Hepatocyte (in vitro differentiated cells): ENCODE measurements around the gene FAH. TPM values are rescaled to one million over a fixed set of nuclear protein-coding genes. Genes with fewer than 3 reads are reported as not detected.

ENCODE experiments used
- DNase-seq: peaks from one replicate; pipeline ENCODE4 v3.0.0-alpha.2; 2016; ENCODE audit warnings: low spot score
- H2AFZ ChIP-seq: fragments of 200-600 bp; sonication (generic); 2 replicates; pipeline ENCODE4 v1.6.0; 2016; ENCODE audit warnings: antibody characterized with exemption, mild to moderate bottlenecking
- H3K27ac ChIP-seq: fragments of 200-600 bp; sonication (generic); 2 replicates; pipeline ENCODE4 v1.5.1; 2016; ENCODE audit warnings: mild to moderate bottlenecking
- H3K27me3 ChIP-seq: fragments of 200-600 bp; sonication (generic); 2 replicates; pipeline ENCODE4 v1.6.1; 2016
- H3K36me3 ChIP-seq: fragments of 200-600 bp; sonication (generic); replicated peaks from 2 replicates; pipeline ENCODE4 v1.5.1; 2016; ENCODE audit warnings: low read depth; ENCODE audit not compliant: insufficient read depth
- H3K4me1 ChIP-seq: fragments of 200-600 bp; sonication (generic); 2 replicates; pipeline ENCODE4 v1.5.1; 2016; ENCODE audit warnings: mild to moderate bottlenecking, moderate library complexity; ENCODE audit not compliant: insufficient read depth
- H3K4me2 ChIP-seq: fragments of 200-600 bp; sonication (generic); 2 replicates; pipeline ENCODE4 v1.6.0; 2016
- H3K4me3 ChIP-seq: fragments of 200-600 bp; sonication (generic); 2 replicates; pipeline ENCODE4 v1.5.1; 2016; ENCODE audit warnings: mild to moderate bottlenecking
- H3K79me2 ChIP-seq: fragments of 200-600 bp; sonication (generic); 2 replicates; pipeline ENCODE4 v1.6.0; 2017; ENCODE audit warnings: mild to moderate bottlenecking
- H3K9me2 ChIP-seq: fragments of 200-600 bp; sonication (generic); replicated peaks from 2 replicates; pipeline ENCODE4 v1.6.0; 2017; ENCODE audit warnings: mild to moderate bottlenecking; ENCODE audit not compliant: insufficient read depth
- H3K9me3 ChIP-seq: fragments of 200-600 bp; sonication (generic); 2 replicates; pipeline ENCODE4 v1.5.1; 2016; ENCODE audit warnings: low read depth, mild to moderate bottlenecking
- H4K20me1 ChIP-seq: fragments of 200-600 bp; sonication (generic); 2 replicates; pipeline ENCODE4 v1.6.0; 2016; ENCODE audit warnings: mild to moderate bottlenecking; ENCODE audit not compliant: insufficient read depth, poor library complexity, severe bottlenecking
- CTCF ChIP-seq: fragments of 200-600 bp; sonication (generic); IDR thresholded peaks from 2 replicates; pipeline ENCODE4 v1.5.1; 2016; ENCODE audit warnings: antibody characterized with exemption, mild to moderate bottlenecking; ENCODE audit not compliant: poor library complexity
- EZH2 ChIP-seq: fragments of 200-600 bp; sonication (generic); IDR thresholded peaks from 2 replicates; pipeline ENCODE4 v1.6.1; 2016; ENCODE audit warnings: antibody characterized with exemption, mild to moderate bottlenecking, borderline replicate concordance
- EZH2phosphoT487 ChIP-seq: fragments of 200-600 bp; sonication (generic); IDR thresholded peaks from one replicate; pipeline ENCODE4 v1.6.1; 2018; ENCODE audit warnings: antibody characterized with exemption, mild to moderate bottlenecking, low read depth, moderate library complexity; ENCODE audit not compliant: unreplicated experiment, severe bottlenecking
- WGBS: methylation state at CpG from one replicate; pipeline ENCODE4 v1.1.6; 2016; ENCODE audit warnings: low lambda C conversion rate; ENCODE audit errors: missing lambda C conversion rate; 5-methylcytosine and 5-hydroxymethylcytosine counted together
- polyA plus RNA-seq: library from polyadenylated mRNA; unstranded; fragments of >200 nt; fragmentation: Nextera tagmentation; extraction: Ambion mirVana; gene quantifications from 2 replicates; pipeline ENCODE4 v1.2.1, GENCODE V29; 2016
- total RNA-seq: library from RNA; depleted of rRNA; stranded (reverse); fragments of >200 nt; gene quantifications from 2 replicates; pipeline ENCODE4 v1.2.3, GENCODE V29; 2014

The FAH gene
- total and polyA plus RNA-seq, 2 experiments from 2014 or later, result 58.0 to 90.5 TPM

- no peak overlapping the region for H3K27ac ChIP-seq
- DNase-seq, result no peak
- H3K4me3 ChIP-seq, result no peak overlapping the region
- H3K9me2 ChIP-seq, result no peaks in the 10 kb centered on the region
- no peaks in the 10 kb centered on the region for H4K20me1 ChIP-seq
- H3K4me1 ChIP-seq, result no peaks in the 10 kb centered on the region
- 98% methylated on average over 5 of the region's 5 CpGs for WGBS
- no peak overlapping the region for H2AFZ ChIP-seq
- H3K27me3 ChIP-seq, result no peaks in the 10 kb centered on the region
- H3K9me3 ChIP-seq, result no peaks in the 10 kb centered on the region
- no peak overlapping the region for H3K4me2 ChIP-seq
- no peak for TF ChIP-seq EZH2
- TF ChIP-seq EZH2phosphoT487, result no peak
- no peak for TF ChIP-seq CTCF
- no peaks in the 10 kb centered on the region for H3K36me3 ChIP-seq
- no peaks in the 10 kb centered on the region for H3K79me2 ChIP-seq
These were observed 10.7 kb upstream of the FAH start for GRCh38 chr15:80141916-80142598.

- Histone ChIP-seq H4K20me1 (no peaks in the 10 kb centered on the region), H3K79me2 (no peaks in the 10 kb centered on the region), H3K4me3 (no peak overlapping the region), H3K9me3 (no peaks in the 10 kb centered on the region), H3K9me2 (no peaks in the 10 kb centered on the region), H3K27me3 (no peaks in the 10 kb centered on the region), H3K4me1 (no peaks in the 10 kb centered on the region), H2AFZ (no peak overlapping the region), H3K36me3 (no peaks in the 10 kb centered on the region), H3K27ac (no peak overlapping the region), H3K4me2 (no peak overlapping the region)
- DNase-seq, result no peak
- 75% methylated on average over 5 of the region's 5 CpGs for WGBS
- TF ChIP-seq EZH2phosphoT487, result no peak
- TF ChIP-seq EZH2, result no peak
- no peak for TF ChIP-seq CTCF
These were observed 10.2 kb upstream of the FAH start for GRCh38 chr15:80142646-80143045.

- Histone ChIP-seq H3K9me2 (no peaks in the 10 kb centered on the region), H3K36me3 (no peaks in the 10 kb centered on the region), H3K27ac (no peak overlapping the region), H2AFZ (no peak overlapping the region), H4K20me1 (no peaks in the 10 kb centered on the region), H3K27me3 (no peaks in the 10 kb centered on the region), H3K79me2 (peaks cover 7% of the 10 kb centered on the region), H3K4me3 (no peak overlapping the region), H3K4me1 (peaks cover 13% of the 10 kb centered on the region), H3K4me2 (no peak overlapping the region), H3K9me3 (no peaks in the 10 kb centered on the region)
- no peak for TF ChIP-seq CTCF
- TF ChIP-seq EZH2, result no peak
- no peak for TF ChIP-seq EZH2phosphoT487
- no peak for DNase-seq
- 69% methylated on average over 6 of the region's 6 CpGs for WGBS
These were observed 1.7 kb upstream of the FAH start for GRCh38 chr15:80151148-80151547.
